SKM-1 (cell line): ENCODE measurements around the gene CMPK1.
"Not testable (repeated sequence)": the region's sequence is repeated elsewhere in the genome, so short reads cannot be mapped to it uniquely, and the experiment has no call there.

Source experiments
- DNase-seq: peaks from one replicate; lab custom pipeline; 2025; ENCODE audit not compliant: unreplicated experiment; lab: John Stamatoyannopoulos, UW

Gene CMPK1

GRCh38 chr1:47333578-47333921 lies at the start of gene CMPK1:
TSS of gene CMPK1 (plus strand) at chr1:47333790. CDS start at chr1:47333946, 156 bp downstream.
- DNase-seq: peak; percentile 68

GRCh38 chr1:47288116-47288515 lies 45.5 kb upstream of the CMPK1 start:
- DNase-seq: not testable (repeated sequence)

GRCh38 chr1:47294863-47295262 lies 38.7 kb upstream of the CMPK1 start:
- DNase-seq: not testable (repeated sequence)

GRCh38 chr1:47295579-47295978 lies 38.0 kb upstream of the CMPK1 start:
- DNase-seq: no peak

GRCh38 chr1:47298025-47298699 lies 35.4 kb upstream of the CMPK1 start:
- DNase-seq: no peak

- no peak for DNase-seq
Measured at GRCh38 chr1:47302472-47302871, 31.1 kb upstream of the CMPK1 start.

GRCh38 chr1:47309427-47309826 lies 24.2 kb upstream of the CMPK1 start:
- DNase-seq: no peak

GRCh38 chr1:47313915-47314664 lies 19.5 kb upstream of the CMPK1 start, which contains the start of gene STIL:
TSS of gene STIL (minus strand) at chr1:47314147. CDS start at chr1:47310319, 3,828 bp downstream.
- DNase-seq: peak; percentile 99

- DNase-seq: no peak
Measured at GRCh38 chr1:47317841-47318240, 15.7 kb upstream of the CMPK1 start.

GRCh38 chr1:47319968-47320367 lies 13.6 kb upstream of the CMPK1 start:
- not testable (repeated sequence) for DNase-seq

GRCh38 chr1:47323599-47324031 lies 10.0 kb upstream of the CMPK1 start:
- no peak for DNase-seq

GRCh38 chr1:47324682-47325081 lies 8.9 kb upstream of the CMPK1 start:
- no peak for DNase-seq

GRCh38 chr1:47325528-47325927 lies 8.1 kb upstream of the CMPK1 start:
- no peak for DNase-seq

- no peak for DNase-seq
Measured at GRCh38 chr1:47326271-47326670, 7.3 kb upstream of the CMPK1 start.

GRCh38 chr1:47328992-47329391 lies 4.6 kb upstream of the CMPK1 start:
- DNase-seq: no peak

GRCh38 chr1:47330212-47330611 lies 3.4 kb upstream of the CMPK1 start:
- no peak for DNase-seq

- no peak for DNase-seq
Measured at GRCh38 chr1:47331875-47332274, 1.7 kb upstream of the CMPK1 start.

- no peak for DNase-seq
Measured at GRCh38 chr1:47332779-47333577, 612 bp upstream of the CMPK1 start.

- DNase-seq: peak; percentile 62
Measured at GRCh38 chr1:47333922-47334764, 553 bp downstream of the CMPK1 start.

GRCh38 chr1:47334765-47335435 lies 1.3 kb downstream of the CMPK1 start:
- DNase-seq: no peak
